ENCODE results near the gene STAT2.

Gene STAT2

DNA sequence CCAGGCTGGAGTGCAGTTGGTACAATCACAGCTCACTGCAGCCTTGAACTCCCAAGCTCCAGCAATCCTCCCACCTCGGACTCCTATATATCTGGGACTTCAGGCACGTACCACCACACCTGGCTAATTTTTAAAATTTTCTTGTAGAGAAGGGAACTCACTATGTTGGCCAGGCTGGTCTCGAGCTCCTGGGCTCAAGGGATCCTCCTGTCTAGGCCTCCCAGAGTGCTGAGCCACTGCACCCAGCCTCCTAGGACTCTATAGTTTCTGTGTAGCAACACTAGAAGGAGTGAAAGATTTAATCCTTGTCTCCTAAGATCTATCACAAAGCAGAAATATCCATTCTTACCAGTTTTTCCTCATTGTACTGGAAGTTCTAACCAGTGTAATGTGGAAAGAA is 7.0 kb upstream of the STAT2 start:
- Histone ChIP-seq H4K20me1 (ENCODE audit: insufficient read depth) (no peaks in the 10 kb centered on the region), H3K4me1 (ENCODE audit: low read depth, poor library complexity, severe bottlenecking) (no peaks in the 10 kb centered on the region), H3K79me2 (ENCODE audit: insufficient read depth, low read depth) (no peaks in the 10 kb centered on the region), H3K27me3 (ENCODE audit: insufficient read depth, low read depth) (no peaks in the 10 kb centered on the region), H2AFZ (ENCODE audit: low read depth) (no peak overlapping the region), H3K9ac (no peak overlapping the region), H3K27ac (no peak overlapping the region), H3K4me3 (IDR thresholded peaks at IDR 0.05; ENCODE audit: insufficient read depth, low read depth, low read length) (no peak overlapping the region), H3K36me3 (ENCODE audit: insufficient read depth) (no peaks in the 10 kb centered on the region), H3K4me2 (no peak overlapping the region)
- TF ChIP-seq, protein P1, sequence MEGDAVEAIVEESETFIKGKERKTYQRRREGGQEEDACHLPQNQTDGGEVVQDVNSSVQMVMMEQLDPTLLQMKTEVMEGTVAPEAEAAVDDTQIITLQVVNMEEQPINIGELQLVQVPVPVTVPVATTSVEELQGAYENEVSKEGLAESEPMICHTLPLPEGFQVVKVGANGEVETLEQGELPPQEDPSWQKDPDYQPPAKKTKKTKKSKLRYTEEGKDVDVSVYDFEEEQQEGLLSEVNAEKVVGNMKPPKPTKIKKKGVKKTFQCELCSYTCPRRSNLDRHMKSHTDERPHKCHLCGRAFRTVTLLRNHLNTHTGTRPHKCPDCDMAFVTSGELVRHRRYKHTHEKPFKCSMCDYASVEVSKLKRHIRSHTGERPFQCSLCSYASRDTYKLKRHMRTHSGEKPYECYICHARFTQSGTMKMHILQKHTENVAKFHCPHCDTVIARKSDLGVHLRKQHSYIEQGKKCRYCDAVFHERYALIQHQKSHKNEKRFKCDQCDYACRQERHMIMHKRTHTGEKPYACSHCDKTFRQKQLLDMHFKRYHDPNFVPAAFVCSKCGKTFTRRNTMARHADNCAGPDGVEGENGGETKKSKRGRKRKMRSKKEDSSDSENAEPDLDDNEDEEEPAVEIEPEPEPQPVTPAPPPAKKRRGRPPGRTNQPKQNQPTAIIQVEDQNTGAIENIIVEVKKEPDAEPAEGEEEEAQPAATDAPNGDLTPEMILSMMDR (conservative IDR thresholded peaks at IDR 0.05; ENCODE audit: low read depth, low read length) = no peak

DNA sequence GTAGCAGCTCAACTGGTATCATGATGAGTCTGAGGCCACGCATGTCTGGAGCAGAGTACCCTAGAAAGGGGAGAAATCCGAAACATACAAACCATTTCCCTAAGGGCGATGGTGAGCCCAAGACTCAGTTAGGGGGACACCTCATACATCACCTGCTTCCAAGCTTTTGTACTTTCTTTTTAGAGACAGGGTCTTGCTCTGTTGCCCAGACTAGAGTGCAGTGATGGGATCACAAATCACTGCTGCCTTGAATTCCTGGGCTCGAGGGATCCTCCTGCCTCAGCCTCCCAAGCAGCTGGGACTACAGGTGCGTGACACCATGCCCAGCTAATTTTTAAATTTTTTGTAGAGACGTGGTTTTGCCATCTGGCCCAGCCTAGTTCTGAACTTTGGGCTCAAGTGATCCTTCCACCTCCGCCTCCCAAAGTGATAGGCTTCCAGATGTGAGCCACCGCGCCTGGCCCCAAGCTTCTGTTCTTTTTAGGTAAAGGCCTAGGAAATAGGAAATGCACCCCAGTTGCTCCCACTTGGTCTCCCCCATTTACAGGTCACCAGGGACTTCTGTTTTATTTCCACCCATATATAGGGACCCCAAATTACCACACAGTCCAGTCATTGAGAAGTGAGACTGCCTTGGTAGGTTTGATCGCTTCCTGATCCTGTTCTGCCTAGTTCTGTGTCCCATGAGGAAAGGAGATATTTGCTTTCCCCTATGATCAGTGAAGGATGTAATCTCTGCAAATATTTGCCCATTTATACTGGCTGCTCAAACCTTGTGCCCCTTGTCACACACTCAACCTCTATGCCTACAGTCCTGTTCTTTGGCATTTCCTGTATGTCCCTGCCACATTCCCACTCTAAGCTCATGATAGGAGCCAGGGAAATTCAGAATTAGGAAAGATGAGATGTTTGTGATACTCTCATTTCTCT is 2.5 kb upstream of the STAT2 start, which contains the start of gene APOF:
APOF (minus strand) TSS at position 728 of the 930 bp plus-strand sequence; CDS start at position 616, 112 bp downstream.
- Histone ChIP-seq H2AFZ (ENCODE audit: low read depth) (no peak within 1 kb of the TSS), H3K27me3 (ENCODE audit: insufficient read depth, low read depth) (no peaks in the 10 kb centered on the region), H3K4me1 (ENCODE audit: low read depth, poor library complexity, severe bottlenecking) (peaks cover 26% of the 10 kb centered on the region), H3K4me2 (no peak within 1 kb of the TSS), H4K20me1 (ENCODE audit: insufficient read depth) (no peaks in the 10 kb centered on the region), H3K9ac (no peak within 1 kb of the TSS), H3K27ac (no peak within 1 kb of the TSS), H3K79me2 (ENCODE audit: insufficient read depth, low read depth) (peaks cover 13% of the 10 kb centered on the region), H3K36me3 (ENCODE audit: insufficient read depth) (no peaks in the 10 kb centered on the region), H3K4me3 (IDR thresholded peaks at IDR 0.05; ENCODE audit: insufficient read depth, low read depth, low read length) (no peak within 1 kb of the TSS)
- TF ChIP-seq, protein P1 (conservative IDR thresholded peaks at IDR 0.05; ENCODE audit: low read depth, low read length) = no peak

DNA sequence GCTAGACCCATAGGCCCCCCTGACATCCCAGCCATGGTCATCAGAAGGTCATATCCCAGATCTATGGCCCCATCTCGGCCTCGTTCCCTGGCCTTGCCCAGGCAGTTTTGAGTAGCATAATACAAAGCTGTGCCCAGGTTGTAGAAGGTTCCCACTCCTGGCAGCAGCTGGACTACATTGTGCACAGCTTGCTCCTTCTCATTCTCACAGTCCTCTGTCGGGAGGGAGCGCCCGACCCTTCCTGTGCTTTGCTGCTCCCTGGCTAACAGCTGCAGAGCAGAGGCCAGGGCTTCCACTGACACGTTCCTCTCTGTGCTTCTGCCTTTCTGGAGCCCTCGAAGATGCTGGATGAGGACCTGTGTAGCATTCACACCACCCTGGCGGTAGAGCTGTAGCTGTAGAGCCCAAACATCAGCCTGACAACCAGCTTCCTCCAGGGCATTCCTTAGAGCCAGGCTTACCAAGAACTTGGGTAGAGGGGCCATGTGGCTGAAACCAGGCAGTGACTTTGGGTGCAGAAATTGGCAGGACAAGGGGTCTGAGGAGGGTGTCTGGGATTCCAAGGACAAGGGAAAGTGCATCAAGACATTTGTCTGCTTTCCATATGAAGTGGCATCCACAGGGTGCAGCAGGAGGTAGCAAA is 1.7 kb upstream of the STAT2 start:
- H3K79me2 ChIP-seq (ENCODE audit: insufficient read depth, low read depth) = peaks cover 18% of the 10 kb centered on the region
- TF ChIP-seq, protein P1 (conservative IDR thresholded peaks at IDR 0.05; ENCODE audit: low read depth, low read length) = no peak
- H3K4me3 ChIP-seq (IDR thresholded peaks at IDR 0.05; ENCODE audit: insufficient read depth, low read depth, low read length) = no peak overlapping the region
- peaks cover 33% of the 10 kb centered on the region for H3K4me1 ChIP-seq (ENCODE audit: low read depth, poor library complexity, severe bottlenecking)
- no peaks in the 10 kb centered on the region for H3K36me3 ChIP-seq (ENCODE audit: insufficient read depth)
- no peak overlapping the region for H3K9ac ChIP-seq
- no peak overlapping the region for H3K27ac ChIP-seq
- H3K27me3 ChIP-seq (ENCODE audit: insufficient read depth, low read depth) = no peaks in the 10 kb centered on the region
- no peak overlapping the region for H2AFZ ChIP-seq (ENCODE audit: low read depth)
- no peaks in the 10 kb centered on the region for H4K20me1 ChIP-seq (ENCODE audit: insufficient read depth)
- H3K4me2 ChIP-seq = no peak overlapping the region

DNA sequence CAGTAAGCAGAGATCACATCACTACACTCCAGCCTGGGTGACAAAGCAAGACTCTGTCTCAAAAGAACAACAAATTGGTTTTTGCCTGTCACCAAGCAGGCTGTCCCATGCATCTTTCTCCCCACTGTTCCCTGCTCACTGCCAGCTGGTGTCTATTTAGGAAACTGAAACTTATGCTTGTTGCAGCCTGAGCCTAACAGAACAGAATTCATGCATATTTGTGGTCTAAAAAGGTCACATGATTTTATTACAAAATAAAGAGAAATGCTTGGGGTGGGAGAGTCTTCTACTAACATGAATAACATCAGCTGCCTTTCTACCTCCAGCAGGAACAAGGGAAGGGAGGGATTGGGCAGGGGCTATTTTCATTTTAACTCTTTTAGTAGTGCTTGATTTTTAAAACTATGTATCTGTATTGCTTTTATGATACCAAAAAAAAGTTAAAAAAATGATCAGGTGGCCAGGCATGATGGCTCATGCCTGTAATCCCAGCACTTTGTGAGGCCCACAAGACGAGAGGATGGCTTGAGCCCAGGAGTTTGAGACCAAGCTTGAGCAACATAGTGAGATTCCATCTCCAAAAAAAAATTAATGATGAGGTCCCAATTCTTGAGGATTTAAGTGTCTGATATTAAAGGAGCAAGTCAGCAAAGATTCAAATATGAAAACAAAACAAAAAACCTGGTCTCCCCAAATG is 923 bp downstream of the STAT2 start:
- Histone ChIP-seq H3K79me2 (ENCODE audit: insufficient read depth, low read depth) (peaks cover 18% of the 10 kb centered on the region), H3K9ac (peak overlapping the region; percentile 17; the same call in 1 of the 2 replicates), H3K27ac (peak overlapping the region; percentile 64), H3K4me3 (IDR thresholded peaks at IDR 0.05; ENCODE audit: insufficient read depth, low read depth, low read length) (no peak overlapping the region), H4K20me1 (ENCODE audit: insufficient read depth) (no peaks in the 10 kb centered on the region), H3K36me3 (ENCODE audit: insufficient read depth) (no peaks in the 10 kb centered on the region; the same call in 1 of the 2 replicates), H3K27me3 (ENCODE audit: insufficient read depth, low read depth) (no peaks in the 10 kb centered on the region), H3K4me2 (peak overlapping the region; percentile 61), H3K4me1 (ENCODE audit: low read depth, poor library complexity, severe bottlenecking) (peaks cover 36% of the 10 kb centered on the region), H2AFZ (ENCODE audit: low read depth) (peak overlapping the region; percentile 3; the same call in 1 of the 2 replicates)
- TF ChIP-seq, protein P1 (conservative IDR thresholded peaks at IDR 0.05; ENCODE audit: low read depth, low read length) = peak; percentile 11; the same call in 1 of the 2 replicates
